Bone marrow (tissue), 2 donors: Measurements from ENCODE around the gene KRT32.

Source experiments
- DNase-seq, 2 donors: peaks; one replicate each; lab custom pipeline; 2025; lab: John Stamatoyannopoulos, UW

Gene KRT32

GRCh38 chr17:41492771-41493170, 25.6 kb upstream of the KRT32 start:
- DNase-seq, result no peak

- no peak for DNase-seq
These were observed 25.2 kb upstream of the KRT32 start for GRCh38 chr17:41492351-41492750.

GRCh38 chr17:41491476-41491875, 24.3 kb upstream of the KRT32 start:
- DNase-seq, result no peak

- no peak for DNase-seq
These were observed 23.1 kb upstream of the KRT32 start for GRCh38 chr17:41490000-41490990.

GRCh38 chr17:41489531-41489930, 22.3 kb upstream of the KRT32 start, which contains the start of gene KRT36:
Gene KRT36, minus strand, starts transcription at chr17:41489910. Its CDS starts 46 bp downstream, at chr17:41489864.
- no peak for DNase-seq

GRCh38 chr17:41486809-41487530, 19.8 kb upstream of the KRT32 start:
- no peak for DNase-seq

GRCh38 chr17:41486316-41486715, 19.1 kb upstream of the KRT32 start:
- no peak for DNase-seq

- DNase-seq, result no peak
These were observed 18.0 kb upstream of the KRT32 start for GRCh38 chr17:41484920-41485904.

GRCh38 chr17:41483991-41484826, 17.0 kb upstream of the KRT32 start:
- no peak for DNase-seq

GRCh38 chr17:41483531-41483930, 16.3 kb upstream of the KRT32 start:
- no peak for DNase-seq

GRCh38 chr17:41481036-41481435, 13.8 kb upstream of the KRT32 start, which contains the start of gene KRT35:
Gene KRT35, minus strand, starts transcription at chr17:41481151. Its CDS starts 54 bp downstream, at chr17:41481097.
- DNase-seq, result no peak

GRCh38 chr17:41480581-41480980, 13.4 kb upstream of the KRT32 start:
- DNase-seq, result no peak

GRCh38 chr17:41480136-41480535, 12.9 kb upstream of the KRT32 start:
- DNase-seq, result no peak

- DNase-seq, result no peak
These were observed 11.1 kb upstream of the KRT32 start for GRCh38 chr17:41478237-41478636.

GRCh38 chr17:41476866-41477815, 10.0 kb upstream of the KRT32 start:
- no peak for DNase-seq

GRCh38 chr17:41475421-41475820, 8.2 kb upstream of the KRT32 start:
- no peak for DNase-seq

- DNase-seq, result no peak
These were observed 7.7 kb upstream of the KRT32 start for GRCh38 chr17:41474863-41475262.

- DNase-seq, result no peak
These were observed 1.2 kb upstream of the KRT32 start for GRCh38 chr17:41468346-41468745.

GRCh38 chr17:41467561-41467960, 375 bp upstream of the KRT32 start:
- DNase-seq, result no peak

- DNase-seq, result no peak
These were observed 2.5 kb downstream of the KRT32 start for GRCh38 chr17:41464682-41465081.
